ENCODE data around the gene GRK6.

The GRK6 gene

GRCh38 chr5:177456976-177457851, 30.7 kb downstream of the GRK6 start:
- Histone ChIP-seq H3K27ac (no peak overlapping the region), H4K20me1 (peaks cover 71% of the 10 kb centered on the region), H3K36me3 (peaks cover 52% of the 10 kb centered on the region), H3K4me2 (peak overlapping the region; percentile 74), H3K4me1 (peaks cover 56% of the 10 kb centered on the region), H3K9me3 (no peaks in the 10 kb centered on the region), H3K27me3 (no peaks in the 10 kb centered on the region), H3K9ac (no peak overlapping the region), H3K4me3 (no peak overlapping the region)
- TF ChIP-seq Cebpa-rat (IDR thresholded peaks at IDR 0.05), result no peak

GRCh38 chr5:177457852-177458681, 31.6 kb downstream of the GRK6 start:
- peaks cover 56% of the 10 kb centered on the region for H3K4me1 ChIP-seq
- TF ChIP-seq Cebpa-rat (IDR thresholded peaks at IDR 0.05), result no peak
- peaks cover 60% of the 10 kb centered on the region for H3K36me3 ChIP-seq
- H3K27me3 ChIP-seq, result no peaks in the 10 kb centered on the region
- no peak overlapping the region for H3K4me2 ChIP-seq
- H3K9me3 ChIP-seq, result no peaks in the 10 kb centered on the region
- no peak overlapping the region for H3K4me3 ChIP-seq
- no peak overlapping the region for H3K27ac ChIP-seq
- H3K9ac ChIP-seq, result no peak overlapping the region
- H4K20me1 ChIP-seq, result peaks cover 71% of the 10 kb centered on the region

- Histone ChIP-seq H3K4me1 (peaks cover 55% of the 10 kb centered on the region), H3K9ac (no peak overlapping the region), H3K4me3 (no peak overlapping the region), H3K27ac (no peak overlapping the region), H3K27me3 (no peaks in the 10 kb centered on the region), H3K36me3 (peaks cover 69% of the 10 kb centered on the region), H3K9me3 (no peaks in the 10 kb centered on the region), H3K4me2 (no peak overlapping the region), H4K20me1 (peaks cover 74% of the 10 kb centered on the region)
- TF ChIP-seq Cebpa-rat (IDR thresholded peaks at IDR 0.05), result no peak
Observed at GRCh38 chr5:177458912-177459350, 32.5 kb downstream of the GRK6 start.

- H3K9ac ChIP-seq, result no peak overlapping the region
- no peaks in the 10 kb centered on the region for H3K27me3 ChIP-seq
- H3K4me2 ChIP-seq, result no peak overlapping the region
- peaks cover 74% of the 10 kb centered on the region for H4K20me1 ChIP-seq
- peaks cover 72% of the 10 kb centered on the region for H3K36me3 ChIP-seq
- H3K4me1 ChIP-seq, result peaks cover 52% of the 10 kb centered on the region
- no peaks in the 10 kb centered on the region for H3K9me3 ChIP-seq
- TF ChIP-seq Cebpa-rat (IDR thresholded peaks at IDR 0.05), result no peak
- no peak overlapping the region for H3K4me3 ChIP-seq
- no peak overlapping the region for H3K27ac ChIP-seq
Observed at GRCh38 chr5:177459357-177459756, 32.9 kb downstream of the GRK6 start.

- H3K9ac ChIP-seq, result no peak overlapping the region
- H3K4me3 ChIP-seq, result no peak overlapping the region
- peaks cover 52% of the 10 kb centered on the region for H3K4me1 ChIP-seq
- no peak overlapping the region for H3K4me2 ChIP-seq
- no peaks in the 10 kb centered on the region for H3K27me3 ChIP-seq
- H3K36me3 ChIP-seq, result peaks cover 79% of the 10 kb centered on the region
- peaks cover 77% of the 10 kb centered on the region for H4K20me1 ChIP-seq
- no peak for TF ChIP-seq Cebpa-rat (IDR thresholded peaks at IDR 0.05)
- peaks cover 2% of the 10 kb centered on the region for H3K9me3 ChIP-seq
- H3K27ac ChIP-seq, result 0 out of 2 replicates have a peak overlapping the region, but pooled peaks have one; percentile 13
Observed at GRCh38 chr5:177459819-177460628, 33.5 kb downstream of the GRK6 start.

GRCh38 chr5:177462021-177462670, 35.7 kb downstream of the GRK6 start:
- Histone ChIP-seq H3K4me1 (peaks cover 45% of the 10 kb centered on the region), H3K27me3 (no peaks in the 10 kb centered on the region), H3K9me3 (peaks cover 23% of the 10 kb centered on the region), H3K4me3 (peak overlapping the region; percentile 18; the same call in 1 of the 2 replicates), H3K27ac (peak overlapping the region; percentile 75), H4K20me1 (peaks cover 91% of the 10 kb centered on the region), H3K36me3 (peaks cover 93% of the 10 kb centered on the region), H3K9ac (peak overlapping the region; percentile 67), H3K4me2 (peak overlapping the region; percentile 86)
- TF ChIP-seq Cebpa-rat (IDR thresholded peaks at IDR 0.05), result no peak

- Histone ChIP-seq H3K9me3 (peaks cover 26% of the 10 kb centered on the region), H3K27ac (no peak overlapping the region), H4K20me1 (peaks cover 91% of the 10 kb centered on the region), H3K4me3 (no peak overlapping the region), H3K36me3 (peaks cover 96% of the 10 kb centered on the region), H3K27me3 (no peaks in the 10 kb centered on the region), H3K9ac (no peak overlapping the region), H3K4me2 (no peak overlapping the region), H3K4me1 (peaks cover 40% of the 10 kb centered on the region)
- TF ChIP-seq Cebpa-rat (IDR thresholded peaks at IDR 0.05), result no peak
Observed at GRCh38 chr5:177465044-177465443, 38.6 kb downstream of the GRK6 start.

- Histone ChIP-seq H3K4me2 (no peak overlapping the region), H4K20me1 (peaks cover 93% of the 10 kb centered on the region), H3K36me3 (peaks cover 98% of the 10 kb centered on the region), H3K9ac (no peak overlapping the region), H3K27me3 (no peaks in the 10 kb centered on the region), H3K4me1 (peaks cover 52% of the 10 kb centered on the region), H3K4me3 (no peak overlapping the region), H3K9me3 (peaks cover 26% of the 10 kb centered on the region), H3K27ac (no peak overlapping the region)
- TF ChIP-seq Cebpa-rat (IDR thresholded peaks at IDR 0.05), result no peak
Observed at GRCh38 chr5:177466861-177467260, 40.4 kb downstream of the GRK6 start.

GRCh38 chr5:177467436-177467835, 41.0 kb downstream of the GRK6 start:
- H3K27ac ChIP-seq, result no peak overlapping the region
- H3K9ac ChIP-seq, result no peak overlapping the region
- peaks cover 93% of the 10 kb centered on the region for H4K20me1 ChIP-seq
- no peak overlapping the region for H3K4me3 ChIP-seq
- H3K4me2 ChIP-seq, result no peak overlapping the region
- peaks cover 98% of the 10 kb centered on the region for H3K36me3 ChIP-seq
- H3K27me3 ChIP-seq, result no peaks in the 10 kb centered on the region
- TF ChIP-seq Cebpa-rat (IDR thresholded peaks at IDR 0.05), result no peak
- H3K4me1 ChIP-seq, result peaks cover 51% of the 10 kb centered on the region
- peaks cover 26% of the 10 kb centered on the region for H3K9me3 ChIP-seq
